ENCODE results near the gene MRPS18A. TPM values are rescaled to one million over a fixed set of nuclear protein-coding genes. Genes with fewer than 3 reads are reported as not detected.

The MRPS18A gene
- total and polyA plus RNA-seq, 2 of the 13 experiments (the other 11 are each of a cell fraction or from before 2014, with no cell fraction given): 87.8 to 89.1 TPM

- 0 out of 2 replicates have a peak, but pooled peaks have one; percentile 83 for TF ChIP-seq ZNF512B (CRISPR knock-in tag; IDR thresholded peaks at IDR 0.05; ENCODE audit: borderline replicate concordance)
- TF ChIP-seq SMARCC2 (IDR thresholded peaks at IDR 0.05): no peak
- TF ChIP-seq RXRB (CRISPR knock-in tag; IDR thresholded peaks at IDR 0.05; ENCODE audit: borderline replicate concordance): peak; percentile 75
- no peak; the same call in 1 of the 2 replicates for TF ChIP-seq ZNF879 (CRISPR knock-in tag; IDR thresholded peaks at IDR 0.05)
- TF ChIP-seq POLR2AphosphoS5 (IDR thresholded peaks at IDR 0.05; ENCODE audit: low read depth, low read length): peak; percentile 56
- TF ChIP-seq ZNF749 (CRISPR knock-in tag; IDR thresholded peaks at IDR 0.05; ENCODE audit: borderline replicate concordance): no peak
- no peak for TF ChIP-seq THYN1 (CRISPR knock-in tag; IDR thresholded peaks at IDR 0.05; ENCODE audit: borderline replicate concordance, low read depth)
- TF ChIP-seq ZBTB4 (CRISPR knock-in tag; IDR thresholded peaks at IDR 0.05; ENCODE audit: borderline replicate concordance): 0 out of 2 replicates have a peak, but pooled peaks have one; percentile 38
- TF ChIP-seq ZNF766 (CRISPR knock-in tag; IDR thresholded peaks at IDR 0.05; ENCODE audit: borderline replicate concordance): no peak; the same call in none of the 2 replicates
- TF ChIP-seq ZNF564 (CRISPR knock-in tag; IDR thresholded peaks at IDR 0.05): no peak
- no peak for TF ChIP-seq ZSCAN30 (CRISPR knock-in tag; IDR thresholded peaks at IDR 0.05)
- peak; percentile 42; the same call in 1 of the 2 replicates for TF ChIP-seq ZNF556 (CRISPR knock-in tag; IDR thresholded peaks at IDR 0.05; ENCODE audit: borderline replicate concordance)
- 0 out of 2 replicates have a peak, but pooled peaks have one; percentile 49 for TF ChIP-seq NCOA1 (CRISPR knock-in tag; IDR thresholded peaks at IDR 0.05)
- peak; percentile 44 for TF ChIP-seq THAP11 (CRISPR knock-in tag; IDR thresholded peaks at IDR 0.05)
- TF ChIP-seq ZNF740 (CRISPR knock-in tag; IDR thresholded peaks at IDR 0.05): no peak
- peak; percentile 33; the same call in 1 of the 2 replicates for TF ChIP-seq ZNF572 (CRISPR knock-in tag; IDR thresholded peaks at IDR 0.05)
- TF ChIP-seq IRF9 (CRISPR knock-in tag; IDR thresholded peaks at IDR 0.05; ENCODE audit: borderline replicate concordance): peak; percentile 90; the same call in 1 of the 2 replicates
- TF ChIP-seq ZNF720 (CRISPR knock-in tag; IDR thresholded peaks at IDR 0.05): no peak
These were observed 19.2 kb downstream of the MRPS18A start (continued) for GRCh38 chr6:43668151-43669028.

Data from HepG2 (cell line).